NCI-H460 (cell line): ENCODE data around the gene MAP3K20. TPM values are rescaled to one million over a fixed set of nuclear protein-coding genes. Genes with fewer than 3 reads are reported as not detected.
"Not testable (repeated sequence)": the region's sequence is repeated elsewhere in the genome, so short reads cannot be mapped to it uniquely, and the experiment has no call there.

Experiments
- DNase-seq: peaks from one replicate; pipeline ENCODE4 v3.0.0-alpha.2; 2016; ENCODE audit warnings: low read depth; ENCODE audit errors: extremely low read depth
- total RNA-seq: library from RNA; depleted of rRNA; stranded (reverse); fragments of >200 nt; shearing (Covaris generic); gene quantifications from 2 replicates; pipeline ENCODE4 v1.2.3, GENCODE V29; 2014

Gene MAP3K20
- total RNA-seq, 1 experiment from 2014 or later, result 54.6 TPM

DNA sequence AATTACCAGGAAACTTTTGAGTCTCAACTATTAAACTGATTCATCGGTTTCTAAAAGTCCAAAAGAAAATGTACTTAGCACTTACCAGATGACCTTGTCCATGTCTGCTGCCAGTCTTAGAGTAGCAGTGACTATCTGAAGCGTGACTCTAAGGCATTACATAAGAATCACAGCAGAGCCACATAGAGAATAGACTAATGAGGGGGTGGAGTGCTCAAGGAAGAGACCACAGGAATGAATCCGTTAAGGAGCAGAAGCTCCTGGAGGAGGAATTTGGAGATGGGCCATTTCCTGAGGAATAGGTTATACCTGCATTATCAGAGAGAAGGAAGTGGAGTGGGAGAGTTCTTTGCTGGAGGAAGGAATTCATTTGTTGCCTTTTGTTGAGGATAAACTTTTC lies 116.0 kb downstream of the MAP3K20 start:
- no peak for DNase-seq

DNA sequence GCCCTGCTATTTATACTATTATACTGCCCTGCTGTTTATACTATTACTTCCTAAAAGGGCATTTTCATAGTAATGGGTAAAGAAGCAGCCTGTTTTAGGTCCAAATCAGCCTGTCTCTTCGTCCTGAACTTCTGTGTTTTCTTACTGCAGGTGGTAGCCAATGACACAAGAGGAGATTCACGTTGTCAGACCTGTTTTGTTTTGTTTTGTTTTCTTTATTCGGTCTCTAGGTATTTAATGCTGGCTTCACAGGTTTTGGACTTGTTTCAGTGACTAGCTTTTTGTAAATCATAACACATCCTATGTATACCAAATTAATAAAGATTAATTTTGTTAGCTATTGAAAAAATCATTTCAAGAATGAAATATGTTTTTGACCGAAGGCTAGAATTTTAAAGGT lies 116.4 kb downstream of the MAP3K20 start:
- no peak for DNase-seq

DNA sequence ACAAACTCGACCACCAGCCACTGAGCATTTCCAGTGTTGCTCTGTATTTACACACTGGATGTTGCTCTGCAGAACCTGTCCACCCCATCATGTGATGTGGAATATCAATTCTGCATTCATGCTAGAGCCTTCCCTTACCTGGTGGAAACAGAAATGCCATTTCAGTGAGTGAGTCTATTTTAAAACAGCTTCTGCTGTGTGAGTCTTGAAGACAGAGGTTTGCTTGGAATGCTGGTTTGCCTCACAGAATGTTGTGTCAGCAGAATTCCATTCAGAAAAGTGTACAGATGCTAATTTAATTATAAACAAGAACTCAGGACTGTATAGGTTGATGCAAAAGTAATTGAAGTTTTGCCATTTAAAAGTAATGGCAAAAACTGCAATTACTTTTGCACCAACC lies 118.3 kb downstream of the MAP3K20 start:
- no peak for DNase-seq

DNA sequence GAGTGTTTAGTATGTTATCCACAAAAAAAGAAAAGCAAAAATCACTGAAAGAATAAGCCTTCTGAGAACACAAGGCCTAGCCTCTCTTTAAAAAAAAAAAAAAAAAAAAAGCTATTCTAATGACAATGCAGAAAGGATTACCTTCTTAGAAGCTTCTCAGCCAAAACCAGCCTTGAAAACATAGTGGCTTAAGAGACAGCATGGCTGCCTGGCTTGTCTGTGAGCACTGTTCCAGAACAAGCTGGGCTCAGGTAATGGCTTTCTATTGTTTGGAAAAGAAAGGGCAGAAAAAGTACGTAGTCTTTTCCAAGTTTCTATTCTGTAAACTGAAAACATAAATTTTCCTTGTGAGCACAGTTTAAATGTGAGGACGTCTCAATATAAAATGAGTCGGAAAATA lies 119.5 kb downstream of the MAP3K20 start:
- DNase-seq, result no peak

DNA sequence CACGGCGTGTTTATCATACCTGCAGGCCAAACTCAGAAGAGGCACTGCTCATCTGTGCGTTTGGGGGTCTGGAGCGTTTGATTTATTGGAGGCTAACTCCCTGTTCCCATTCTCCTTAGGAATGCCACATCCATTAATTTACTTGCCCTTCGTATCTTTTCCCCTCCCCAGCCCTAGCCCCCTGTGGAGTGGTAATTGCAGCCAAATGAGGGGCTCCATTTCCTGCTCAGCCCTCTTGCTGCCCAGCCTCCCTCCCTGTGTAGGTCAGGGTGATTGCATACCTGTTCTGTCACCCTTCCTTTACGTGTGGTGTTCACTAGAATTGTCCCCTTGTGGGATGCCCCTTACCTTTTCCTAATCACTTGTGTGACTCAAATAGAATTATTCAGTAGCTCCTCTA lies 120.4 kb downstream of the MAP3K20 start:
- DNase-seq, result no peak

DNA sequence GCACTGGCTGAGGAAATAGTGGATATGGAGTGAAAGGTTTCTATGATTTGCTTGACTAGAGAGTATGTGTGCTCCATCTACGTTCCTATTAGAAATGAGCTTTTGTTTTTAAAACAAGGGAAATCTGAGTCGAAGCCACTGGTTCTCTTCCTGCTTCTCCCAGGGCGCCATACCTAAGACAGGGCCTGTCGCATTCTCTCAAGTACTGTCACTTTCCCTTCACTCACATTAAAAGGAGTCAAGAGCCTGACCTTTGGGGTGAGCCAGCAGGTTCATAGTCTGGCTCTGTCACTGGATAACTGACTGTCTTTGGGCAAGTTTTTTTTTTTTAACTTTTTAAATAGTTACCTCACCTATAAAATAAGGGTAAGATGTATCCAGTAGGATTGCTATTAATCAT lies 121.0 kb downstream of the MAP3K20 start:
- DNase-seq, result no peak

DNA sequence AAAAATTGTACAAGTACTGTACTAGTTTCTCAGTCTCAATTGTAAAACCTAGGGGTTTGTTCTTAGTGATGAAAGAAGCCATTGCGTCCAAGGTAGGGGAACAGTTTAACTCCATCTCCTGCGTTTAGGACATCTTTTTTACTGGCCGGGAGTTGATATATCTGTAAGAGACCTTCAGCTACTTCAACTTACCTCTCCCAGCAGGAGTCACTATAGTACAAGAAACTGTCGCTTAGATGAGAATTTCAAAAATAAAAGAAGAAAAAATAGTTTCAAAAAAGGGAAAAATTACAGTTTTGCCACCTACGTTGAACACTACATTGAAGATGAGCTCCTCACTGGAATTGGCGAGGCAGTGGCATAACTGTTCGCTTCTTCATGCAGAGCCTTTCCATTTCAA lies 122.7 kb downstream of the MAP3K20 start:
- DNase-seq, result no peak

DNA sequence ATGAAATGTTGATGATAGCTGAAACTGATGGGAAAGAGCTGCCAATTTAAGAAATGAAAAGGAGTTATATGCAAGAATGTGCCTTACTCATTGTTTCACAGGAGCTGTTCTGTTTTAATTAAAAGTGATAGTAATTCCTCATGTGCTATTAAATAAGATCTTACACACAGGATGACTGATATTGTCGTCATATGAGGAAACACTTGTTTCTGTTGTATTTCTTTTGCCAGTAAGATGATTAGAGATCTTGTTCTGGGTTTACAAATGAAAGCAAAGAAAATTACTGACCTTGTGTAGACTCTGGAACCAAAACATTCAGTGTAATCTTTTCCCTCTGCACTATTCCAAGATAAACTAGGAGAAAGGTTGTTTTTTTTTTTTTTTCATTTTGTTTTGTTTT lies 123.6 kb downstream of the MAP3K20 start:
- no peak for DNase-seq

DNA sequence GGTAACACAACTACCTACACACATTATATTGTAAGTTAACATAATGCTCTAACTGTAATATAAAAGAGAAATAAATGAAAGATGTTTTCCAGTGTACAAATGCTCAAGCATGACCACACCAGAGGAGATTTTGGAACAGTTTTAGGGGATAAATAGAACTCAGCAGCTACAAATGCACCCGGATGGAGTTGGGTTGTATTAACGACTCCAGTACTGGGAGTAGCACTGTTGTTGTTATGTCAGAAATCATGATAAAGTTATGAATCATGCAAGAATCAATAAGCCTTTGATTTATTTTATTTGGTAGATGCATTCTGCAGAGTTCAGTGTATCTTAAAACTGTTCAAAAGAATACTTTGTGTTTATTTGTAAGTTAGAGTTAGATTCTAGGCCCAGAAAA lies 126.9 kb downstream of the MAP3K20 start:
- DNase-seq, result no peak

DNA sequence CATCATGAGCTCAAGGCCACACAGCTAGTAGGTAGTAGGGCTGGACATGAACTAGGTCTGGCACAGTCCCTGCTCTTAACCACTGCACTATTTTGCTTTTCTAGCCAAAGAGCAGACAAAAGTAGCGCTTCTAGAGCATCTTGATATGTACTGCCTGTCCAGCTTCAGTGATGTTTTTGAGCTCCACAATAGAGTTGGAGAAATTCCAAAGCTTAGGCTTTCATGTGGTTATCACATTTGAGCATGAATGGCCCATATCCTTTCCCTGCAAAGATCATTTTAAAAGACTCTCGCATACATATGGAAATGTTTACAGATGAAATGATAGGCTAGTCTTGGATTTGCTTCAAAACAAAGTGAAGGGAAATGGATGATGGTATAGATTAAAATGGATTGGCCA lies 128.7 kb downstream of the MAP3K20 start:
- no peak for DNase-seq

DNA sequence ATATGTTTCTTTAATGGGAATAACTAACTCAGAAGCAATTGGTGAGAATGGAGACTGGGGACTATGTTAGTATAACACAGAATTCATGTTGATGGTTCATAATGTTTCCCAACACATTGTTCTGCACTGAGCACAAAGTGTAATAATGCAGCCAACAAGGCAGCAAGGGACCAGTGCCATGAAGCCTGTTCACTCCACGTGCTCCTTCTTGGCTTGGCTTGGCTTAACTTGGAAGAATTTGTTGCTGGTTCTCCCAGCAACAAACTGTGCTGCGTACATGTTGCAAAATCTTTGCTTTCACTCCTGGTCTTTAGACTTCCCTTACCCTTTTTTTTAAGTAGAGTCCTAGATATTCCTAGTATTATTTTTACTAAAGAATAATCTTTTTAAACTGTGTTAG lies 129.7 kb downstream of the MAP3K20 start:
- no peak for DNase-seq

DNA sequence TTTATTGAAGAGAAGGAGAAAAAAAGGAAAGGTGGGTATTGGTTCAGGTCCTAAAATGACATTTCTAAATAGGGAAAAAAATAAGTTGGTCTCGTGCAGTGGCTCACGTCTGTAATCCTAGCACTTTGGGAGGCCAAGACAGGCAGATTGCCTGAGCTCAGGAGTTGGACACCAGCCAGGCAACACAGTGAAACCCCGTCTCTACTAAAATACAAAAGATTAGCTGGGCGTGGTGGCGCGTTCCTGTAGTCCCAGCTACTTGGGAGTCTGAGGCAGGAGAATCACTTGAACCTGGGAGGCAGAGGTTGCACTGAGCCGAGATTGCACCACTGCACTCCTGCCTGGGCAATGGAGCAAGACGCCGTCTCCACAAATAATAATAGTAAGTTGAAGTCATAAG lies 131.5 kb downstream of the MAP3K20 start:
- not testable (repeated sequence) for DNase-seq

DNA sequence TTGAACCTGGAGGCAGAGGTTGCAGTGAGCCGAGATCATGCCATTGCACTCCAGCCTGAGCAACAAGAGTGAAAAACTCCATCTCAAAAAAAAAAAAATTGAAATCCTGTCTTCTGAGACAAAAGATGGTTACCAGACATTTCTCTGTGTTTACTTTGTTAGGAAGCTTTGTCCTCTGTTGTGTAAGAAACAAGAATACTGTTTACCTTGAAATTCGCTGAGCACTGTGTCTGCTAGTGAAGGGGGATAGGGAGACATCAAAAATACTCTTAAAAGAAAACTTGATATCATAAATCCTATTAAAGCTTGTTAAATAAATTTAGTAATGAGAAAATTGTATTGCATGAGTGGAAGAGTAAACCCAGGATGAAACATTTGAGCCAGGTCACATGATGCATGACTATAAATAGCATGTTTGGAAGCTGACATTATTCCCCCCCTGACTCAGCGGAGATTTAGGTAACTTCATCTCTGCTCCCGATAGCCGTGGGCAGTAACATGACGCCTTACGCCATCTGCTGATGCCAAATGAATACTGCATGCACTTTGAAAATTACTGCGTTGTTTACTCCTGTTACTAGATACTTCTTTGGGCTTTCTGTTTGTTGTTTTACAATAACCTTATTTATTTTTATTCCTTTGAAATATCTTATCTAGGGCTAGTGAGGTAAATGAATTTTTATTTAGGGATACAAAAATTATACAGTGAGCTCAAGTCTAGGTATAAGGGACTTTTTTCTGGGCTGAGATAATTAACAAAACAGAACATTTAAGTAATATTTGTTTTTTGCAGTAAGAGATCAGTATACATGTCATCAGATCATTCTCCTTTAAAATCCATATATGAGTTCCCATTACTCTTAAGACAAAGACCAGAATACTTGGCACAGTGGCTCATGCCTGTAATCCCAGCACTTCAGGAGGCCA lies 134.9 kb downstream of the MAP3K20 start:
- peak; percentile 87 for DNase-seq

DNA sequence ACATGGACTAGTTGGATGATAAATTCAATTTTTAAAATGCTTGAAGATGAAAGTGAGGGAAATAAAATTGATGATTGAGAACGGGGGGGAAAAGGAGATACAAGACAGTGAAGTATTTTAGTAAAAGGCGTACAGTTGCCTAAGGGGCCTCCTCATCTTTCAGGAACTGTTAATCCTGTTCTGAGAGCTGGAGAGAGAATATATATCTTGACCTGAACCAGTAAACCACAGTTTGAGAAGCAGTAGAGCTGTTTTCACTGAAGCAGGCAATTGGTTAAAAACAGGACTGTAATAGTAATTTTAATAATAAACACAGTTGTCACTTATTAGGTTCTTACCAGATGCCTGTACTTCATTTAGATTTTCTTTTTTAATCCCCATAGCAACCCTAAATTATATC lies 137.5 kb downstream of the MAP3K20 start:
- no peak for DNase-seq

DNA sequence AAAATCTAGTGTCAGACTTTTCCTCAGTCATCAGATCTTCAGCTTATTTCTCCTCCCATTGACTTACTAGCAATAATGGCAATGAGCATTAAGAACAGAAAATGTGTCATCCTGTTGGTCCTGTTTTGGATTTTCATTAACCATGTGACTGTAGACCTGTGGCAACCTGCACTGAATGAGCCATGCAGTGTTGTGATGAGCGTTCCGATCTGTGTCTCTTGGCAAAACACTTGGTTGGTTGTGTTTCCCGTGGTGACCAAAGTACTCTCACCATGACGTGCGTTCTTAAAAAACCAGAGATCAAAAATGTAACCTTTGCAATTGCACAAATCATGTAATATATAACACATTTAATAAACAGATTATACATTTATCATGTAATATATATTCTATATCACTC lies 138.6 kb downstream of the MAP3K20 start:
- no peak for DNase-seq

DNA sequence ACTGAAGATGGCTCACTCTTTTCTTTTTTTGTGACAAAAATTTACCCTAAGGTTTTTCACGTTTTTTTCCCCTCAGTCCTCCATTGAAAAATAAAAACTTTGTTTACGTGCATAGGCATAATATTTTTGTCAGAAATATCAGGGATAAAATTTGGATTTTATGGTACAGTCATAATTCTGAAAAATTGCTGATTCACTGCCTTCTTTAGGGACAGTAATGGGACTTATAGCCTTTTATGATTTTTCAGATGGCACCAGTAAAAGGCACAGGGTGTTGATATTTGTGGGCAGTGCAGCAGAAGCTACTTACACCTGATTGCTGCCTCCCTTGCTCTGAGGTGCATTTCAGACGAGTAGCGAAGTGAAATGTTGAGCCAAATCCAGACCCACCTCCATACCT lies 139.7 kb downstream of the MAP3K20 start:
- no peak for DNase-seq

DNA sequence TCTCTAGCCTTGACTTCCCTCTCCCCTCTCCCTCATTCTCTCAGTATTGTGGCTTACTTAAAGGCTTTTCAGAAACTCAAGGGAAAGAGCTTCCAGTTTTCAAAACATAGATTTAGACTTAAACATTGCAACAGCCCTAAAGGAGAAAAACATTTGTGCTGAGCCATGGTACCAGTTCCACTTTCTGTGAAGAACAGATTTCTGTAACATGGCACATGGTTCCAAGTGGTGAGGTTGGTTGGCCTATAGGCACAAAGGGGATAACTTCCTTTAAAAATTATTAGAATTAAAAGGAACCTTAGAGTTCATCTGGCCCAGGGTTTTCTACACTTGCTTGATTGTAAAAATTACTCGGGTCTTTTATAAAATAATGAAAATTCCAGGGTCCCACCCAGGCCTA lies 140.4 kb downstream of the MAP3K20 start:
- no peak for DNase-seq

DNA sequence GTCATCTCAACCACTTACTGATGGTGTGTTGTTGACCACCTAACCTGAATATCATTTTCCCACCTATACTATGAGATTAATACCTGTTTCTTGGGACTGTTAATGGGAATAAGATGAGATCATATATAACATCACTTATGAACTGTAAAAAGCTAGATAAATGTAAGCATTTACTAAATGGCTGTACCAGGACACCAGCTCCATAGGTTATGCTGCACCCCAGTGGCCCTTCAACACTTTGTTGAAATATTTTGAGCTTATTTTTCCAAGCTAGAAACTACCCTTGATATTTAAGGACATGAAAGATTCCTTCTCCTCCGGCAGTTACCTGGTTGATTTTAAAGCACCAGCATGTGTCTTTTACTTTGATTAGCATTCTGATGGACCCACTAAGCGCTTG lies 141.0 kb downstream of the MAP3K20 start:
- no peak for DNase-seq

DNA sequence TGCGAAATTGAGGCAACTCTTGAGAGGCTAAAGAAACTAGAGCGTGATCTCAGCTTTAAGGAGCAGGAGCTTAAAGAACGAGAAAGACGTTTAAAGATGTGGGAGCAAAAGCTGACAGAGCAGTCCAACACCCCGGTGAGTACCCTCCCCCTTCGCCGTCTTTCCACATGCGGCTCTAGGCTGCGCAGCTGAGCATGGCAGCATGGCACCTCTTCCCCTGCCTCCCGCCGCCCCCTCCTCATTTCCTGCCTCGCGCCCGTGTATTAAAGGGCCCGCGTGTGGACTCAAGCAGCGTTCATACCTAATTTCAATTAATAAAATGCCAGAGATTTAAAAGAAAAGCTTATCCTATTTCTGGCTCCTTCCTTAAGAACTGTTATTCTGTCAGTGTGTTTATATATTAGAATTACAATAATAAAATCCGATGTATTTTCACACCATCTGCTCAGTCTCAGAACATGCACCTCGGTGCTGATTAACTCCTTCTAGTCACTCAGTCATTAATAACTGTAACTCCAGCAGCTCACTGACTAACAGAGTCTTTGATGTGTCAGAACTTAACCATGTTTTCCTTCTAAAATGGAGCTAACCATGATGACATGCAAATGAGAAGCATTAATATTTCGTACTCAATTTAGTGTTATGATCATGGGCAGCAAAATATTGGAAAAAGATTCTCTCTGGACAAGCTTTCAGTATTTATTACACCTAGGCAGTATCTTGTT lies 141.6 kb downstream of the MAP3K20 start:
- no peak for DNase-seq

DNA sequence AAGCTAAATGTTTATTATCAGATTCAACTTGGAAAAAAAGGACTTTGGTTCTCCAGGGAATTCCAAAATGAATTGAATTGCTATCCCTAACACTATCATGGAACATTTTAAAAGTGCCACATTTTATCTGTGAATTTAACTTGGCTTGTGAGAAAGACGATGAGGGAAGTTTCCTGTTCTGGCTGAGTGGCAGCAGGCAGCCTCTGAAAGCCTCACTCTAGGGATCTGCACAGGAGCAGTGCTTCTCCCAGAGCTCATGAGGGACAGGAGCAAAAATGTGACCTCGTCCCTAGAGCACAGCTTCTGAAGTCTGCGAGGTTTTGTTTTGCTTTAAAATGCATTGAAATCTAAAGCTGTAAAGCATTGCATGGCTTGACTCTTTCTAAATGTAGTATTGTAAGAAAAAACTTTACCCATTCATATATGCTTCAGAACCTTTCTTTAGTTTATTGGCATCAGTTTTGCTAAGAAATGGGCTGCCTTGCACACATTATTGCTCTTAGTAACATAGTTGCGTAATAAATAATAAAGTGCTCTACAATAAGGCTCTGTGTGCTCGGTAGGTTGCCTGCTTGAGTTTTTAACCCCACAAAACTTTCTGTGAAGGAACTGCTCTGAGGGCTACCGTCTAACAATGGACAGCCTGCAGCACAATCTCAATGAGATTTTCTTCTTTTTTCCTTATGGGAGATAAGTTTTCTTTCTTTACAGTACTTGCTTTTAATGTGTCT lies 142.8 kb downstream of the MAP3K20 start:
- no peak for DNase-seq

DNA sequence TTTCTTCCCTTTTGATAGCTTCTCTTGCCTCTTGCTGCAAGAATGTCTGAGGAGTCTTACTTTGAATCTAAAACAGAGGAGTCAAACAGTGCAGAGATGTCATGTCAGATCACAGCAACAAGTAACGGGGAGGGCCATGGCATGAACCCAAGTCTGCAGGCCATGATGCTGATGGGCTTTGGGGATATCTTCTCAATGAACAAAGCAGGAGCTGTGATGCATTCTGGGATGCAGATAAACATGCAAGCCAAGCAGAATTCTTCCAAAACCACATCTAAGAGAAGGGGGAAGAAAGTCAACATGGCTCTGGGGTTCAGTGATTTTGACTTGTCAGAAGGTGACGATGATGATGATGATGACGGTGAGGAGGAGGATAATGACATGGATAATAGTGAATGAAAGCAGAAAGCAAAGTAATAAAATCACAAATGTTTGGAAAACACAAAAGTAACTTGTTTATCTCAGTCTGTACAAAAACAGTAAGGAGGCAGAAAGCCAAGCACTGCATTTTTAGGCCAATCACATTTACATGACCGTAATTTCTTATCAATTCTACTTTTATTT lies 145.6 kb downstream of the MAP3K20 start:
- DNase-seq, result no peak
